Measurements from ENCODE around the gene BIRC5. TPM values are rescaled to one million over a fixed set of nuclear protein-coding genes. Genes with fewer than 3 reads are reported as not detected.

The BIRC5 gene
- polyA plus RNA-seq, 1 experiment: 30.7 TPM

GRCh38 chr17:78173097-78173715 lies 40.8 kb upstream of the BIRC5 start:
- CTCF ChIA-PET: no interaction called here
- POLR2A ChIA-PET: no interaction called here
- Histone ChIP-seq H3K36me3 (ENCODE audit: control insufficient read depth, insufficient read depth, low read length) (peaks cover 5% of the 10 kb centered on the region; the same call in 1 of the 2 replicates), H3K27me3 (ENCODE audit: control insufficient read depth, insufficient read depth, low read length) (no peaks in the 10 kb centered on the region), H3K4me3 (ENCODE audit: low read depth, low read length) (no peak overlapping the region)
- DNase-seq (ENCODE audit: low read depth): no peak
- no peak for TF ChIP-seq CTCF (IDR thresholded peaks at IDR 0.05; ENCODE audit: insufficient read depth, low read depth, low read length)

- Histone ChIP-seq H3K27me3 (ENCODE audit: control insufficient read depth, insufficient read depth, low read length) (no peaks in the 10 kb centered on the region), H3K36me3 (ENCODE audit: control insufficient read depth, insufficient read depth, low read length) (peaks cover 5% of the 10 kb centered on the region; the same call in 1 of the 2 replicates), H3K4me3 (ENCODE audit: low read depth, low read length) (no peak overlapping the region)
- TF ChIP-seq CTCF (IDR thresholded peaks at IDR 0.05; ENCODE audit: insufficient read depth, low read depth, low read length): no peak
- CTCF ChIA-PET: interaction anchor here (4.2 to 4.4 kb wide), 2 partner anchors 11 to 62 kb away, joined by 35 to 38 read pairs; partner anchors contain the start of gene TK1
- no peak for DNase-seq (ENCODE audit: low read depth)
- POLR2A ChIA-PET: no interaction called here
Observed at GRCh38 chr17:78174346-78174869, 39.6 kb upstream of the BIRC5 start.

GRCh38 chr17:78174870-78175642 lies 39.0 kb upstream of the BIRC5 start:
- ChIA-PET POLR2A (no interaction called here), CTCF (interaction anchor here (1.0 to 4.4 kb wide), 4 partner anchors 10 to 79 kb away, joined by 4 to 38 read pairs (median 20); partner anchors contain the start of gene TK1)
- Histone ChIP-seq H3K4me3 (ENCODE audit: low read depth, low read length) (no peak overlapping the region), H3K36me3 (ENCODE audit: control insufficient read depth, insufficient read depth, low read length) (peaks cover 5% of the 10 kb centered on the region; the same call in 1 of the 2 replicates), H3K27me3 (ENCODE audit: control insufficient read depth, insufficient read depth, low read length) (no peaks in the 10 kb centered on the region)
- no peak for DNase-seq (ENCODE audit: low read depth)
- TF ChIP-seq CTCF (IDR thresholded peaks at IDR 0.05; ENCODE audit: insufficient read depth, low read depth, low read length): no peak

GRCh38 chr17:78175643-78175981 lies 38.4 kb upstream of the BIRC5 start:
- ChIA-PET POLR2A (no interaction called here), CTCF (interaction anchor here (1.0 to 4.4 kb wide), 8 partner anchors 10 to 149 kb away, joined by 3 to 38 read pairs (median 6); partner anchors contain the start of gene TK1)
- TF ChIP-seq CTCF (IDR thresholded peaks at IDR 0.05; ENCODE audit: insufficient read depth, low read depth, low read length): no peak

GRCh38 chr17:78176548-78177025 lies 37.5 kb upstream of the BIRC5 start:
- Histone ChIP-seq H3K27me3 (ENCODE audit: control insufficient read depth, insufficient read depth, low read length) (no peaks in the 10 kb centered on the region), H3K4me3 (ENCODE audit: low read depth, low read length) (no peak overlapping the region), H3K36me3 (ENCODE audit: control insufficient read depth, insufficient read depth, low read length) (peaks cover 5% of the 10 kb centered on the region; the same call in 1 of the 2 replicates)
- peak; percentile 93 for TF ChIP-seq CTCF (IDR thresholded peaks at IDR 0.05; ENCODE audit: insufficient read depth, low read depth, low read length)
- CTCF ChIA-PET: interaction anchor here (0.6 to 4.4 kb wide), 16 partner anchors 9 to 161 kb away, joined by 3 to 38 read pairs (median 4); partner anchors contain the start of gene TK1
- POLR2A ChIA-PET: no interaction called here
- no peak for DNase-seq (ENCODE audit: low read depth)

More at GRCh38 chr17:78175643-78175981, 38.4 kb upstream of the BIRC5 start:
- Histone ChIP-seq H3K27me3 (ENCODE audit: control insufficient read depth, insufficient read depth, low read length) (no peaks in the 10 kb centered on the region), H3K36me3 (ENCODE audit: control insufficient read depth, insufficient read depth, low read length) (peaks cover 5% of the 10 kb centered on the region; the same call in 1 of the 2 replicates), H3K4me3 (ENCODE audit: low read depth, low read length) (no peak overlapping the region)
- no peak for DNase-seq (ENCODE audit: low read depth)

Data from BJ (cell line).